K562 (cell line): ENCODE measurements around the gene ACTBL2. TPM values are rescaled to one million over a fixed set of nuclear protein-coding genes. Genes with fewer than 3 reads are reported as not detected.

ENCODE experiments used
- ATAC-seq: fragments of 200-7000 bp; cut with Tn5 transposase; 3 replicates; pipeline ENCODE4 v1.9.1; 2020; ENCODE audit warnings: moderate library complexity
- BruUV-seq: library from RNA; stranded (reverse); fragments of 400-500 nt; replicated peaks from 2 replicates; lab custom pipeline; 2021; lab: Mats Ljungman, UMichigan
- CTCF ChIA-PET: fragments of 300-600 bp; formaldehyde crosslinking; extraction: SDS; loops from one replicate; lab custom pipeline; 2021; ENCODE audit warnings: low intra/inter-chr PET ratio; lab: Yijun Ruan, JAX
- POLR2A ChIA-PET: fragments of 300-600, 350-650 bp; sonication (Branson Sonifier 250); formaldehyde crosslinking; extraction: SDS; loops from one replicate; lab custom pipeline; 2021; ENCODE audit warnings: antibody characterized with exemption, inconsistent platforms; lab: Yijun Ruan, JAX
- DNase-seq, 4 experiments: peaks; one replicate each; pipeline versions ENCODE4 v3.0.0 to v3.0.0-alpha.2; 2011 to 2018; ENCODE audit warnings: low spot score in 3 of 4, mixed read lengths in 3 of 4; ENCODE audit errors: extremely low read depth in 1 of 4
- FAIRE-seq: peaks from 2 replicates; lab custom pipeline; 2011; peaks lifted over from hg19 to GRCh38; lab: Jason Lieb, UNC
- H2AFZ ChIP-seq: 2 replicates; pipeline ENCODE4 v1.6.0; 2011; ENCODE audit warnings: low read depth, low read length, control low read depth, inconsistent platforms
- H3K27ac ChIP-seq: fragments of 200-600 bp; 3 replicates; pipeline ENCODE4 v1.8.0; 2011; ENCODE audit warnings: low read depth, mild to moderate bottlenecking, control low read depth, inconsistent platforms, low read length, moderate library complexity, mixed read lengths; ENCODE audit errors: extremely low read depth
- H3K27me3 ChIP-seq, 2 experiments: fragments of 300-600 bp in 1 of 2; 2 replicates in 1 of 2; 3 replicates in 1 of 2; pipeline versions ENCODE4 v1.6.0 to v1.8.0; 2011; ENCODE audit warnings: inconsistent platforms in 2 of 2, low read length in 2 of 2, mild to moderate bottlenecking in 1 of 2, mixed read lengths in 1 of 2, moderate library complexity in 1 of 2; ENCODE audit not compliant: control insufficient read depth in 2 of 2, insufficient read depth in 2 of 2
- H3K36me3 ChIP-seq: fragments of 300-600 bp; 3 replicates; pipeline ENCODE4 v1.8.0; 2011; ENCODE audit warnings: mild to moderate bottlenecking, low read length, inconsistent platforms; ENCODE audit not compliant: control insufficient read depth, insufficient read depth
- H3K4me1 ChIP-seq, 2 experiments: fragments of 200-600 bp in 1 of 2; replicated peaks in 1 of 2; 2 replicates in 1 of 2; 3 replicates in 1 of 2; pipeline versions ENCODE4 v1.5.1 to v1.8.0; 2011; ENCODE audit warnings: inconsistent platforms in 2 of 2, low read length in 2 of 2, mild to moderate bottlenecking in 1 of 2, mixed read lengths in 1 of 2, moderate library complexity in 1 of 2; ENCODE audit not compliant: control insufficient read depth in 2 of 2, insufficient read depth in 2 of 2
- H3K4me2 ChIP-seq: 2 replicates; pipeline ENCODE4 v1.6.1; 2011; ENCODE audit warnings: low read length, control low read depth, inconsistent platforms, mixed read lengths; ENCODE audit not compliant: insufficient read depth
- H3K4me3 ChIP-seq: fragments of 200-600 bp; sonication (generic), shearing (Covaris generic); 2 replicates; pipeline ENCODE4 v1.5.1; 2016; ENCODE audit warnings: control low read depth, inconsistent platforms
- H3K79me2 ChIP-seq: fragments of 200-600 bp; 3 replicates; pipeline ENCODE4 v1.8.0; 2011; ENCODE audit warnings: low read length, inconsistent platforms; ENCODE audit not compliant: control insufficient read depth, insufficient read depth
- H3K9ac ChIP-seq, 2 experiments: 2 replicates each; pipeline versions ENCODE4 v1.6.0 to v1.6.1; 2011; ENCODE audit warnings: low read depth in 2 of 2, low read length in 2 of 2, control low read depth in 1 of 2, inconsistent platforms in 1 of 2, mild to moderate bottlenecking in 1 of 2, mixed read lengths in 1 of 2; ENCODE audit not compliant: insufficient read depth in 1 of 2
- H3K9me1 ChIP-seq: one replicate; pipeline ENCODE4 v1.6.0; 2011; ENCODE audit warnings: inconsistent platforms, mild to moderate bottlenecking, low read length, moderate library complexity; ENCODE audit not compliant: control insufficient read depth, insufficient read depth
- H3K9me3 ChIP-seq: replicated peaks from 2 replicates; pipeline ENCODE4 v1.5.1; 2011; ENCODE audit warnings: low read depth, low read length, inconsistent platforms; ENCODE audit not compliant: control insufficient read depth, insufficient read depth
- H4K20me1 ChIP-seq: replicated peaks from 2 replicates; pipeline ENCODE4 v1.6.1; 2011; ENCODE audit warnings: low read length, inconsistent platforms, mixed read lengths; ENCODE audit not compliant: control insufficient read depth, insufficient read depth
- COPS2 ChIP-seq: fragments of 450-650 bp; conservative IDR thresholded peaks from 2 replicates; pipeline ENCODE4 v1.6.1; 2016; ENCODE audit warnings: mild to moderate bottlenecking, moderate library complexity
- EGR1 ChIP-seq: fragments of 450-650 bp; conservative IDR thresholded peaks from 2 replicates; pipeline ENCODE4 v1.6.1; 2017; ENCODE audit warnings: mild to moderate bottlenecking
- ETV1 ChIP-seq: fragments of 450-650 bp; conservative IDR thresholded peaks from 2 replicates; pipeline ENCODE4 v1.6.1; 2016; ENCODE audit warnings: missing genetic modification characterization, control low read depth, low read depth, missing compliant biosample characterization
- FIP1L1 ChIP-seq: fragments of 200-400 bp; formaldehyde crosslinking; IDR thresholded peaks from 2 replicates; pipeline ENCODE4 v1.6.1; 2018; ENCODE audit warnings: mild to moderate bottlenecking, low read depth, low read length; ENCODE audit not compliant: poor library complexity, severe bottlenecking
- HES1 ChIP-seq: fragments of 450-650 bp; IDR thresholded peaks from 2 replicates; pipeline ENCODE4 v1.6.1; 2016; ENCODE audit warnings: low read depth, mild to moderate bottlenecking, moderate library complexity
- HNRNPLL ChIP-seq: fragments of 200-400 bp; formaldehyde crosslinking; IDR thresholded peaks from 2 replicates; pipeline ENCODE4 v1.6.1; 2017; ENCODE audit warnings: low read length, low read depth, mild to moderate bottlenecking; ENCODE audit not compliant: poor library complexity, severe bottlenecking
- ID3 ChIP-seq, 2 experiments: fragments of 250-450 bp in 1 of 2; fragments of 450-650 bp in 1 of 2; sonication (Bioruptor Pico) in 1 of 2; IDR thresholded peaks; 2 replicates each; pipeline versions ENCODE4 v1.6.1 to v1.8.0; 2016 to 2021; ENCODE audit warnings: mild to moderate bottlenecking in 2 of 2, moderate library complexity in 2 of 2, missing compliant biosample characterization in 1 of 2, missing genetic modification characterization in 1 of 2
- KAT2B ChIP-seq: IDR thresholded peaks from one replicate; pipeline ENCODE4 v1.6.1; 2012; ENCODE audit warnings: low read depth, mild to moderate bottlenecking, control low read depth, inconsistent platforms, low read length, moderate library complexity
- PHF8 ChIP-seq: fragments of 200-600 bp; sonication (generic); IDR thresholded peaks from 2 replicates; pipeline ENCODE4 v1.6.1; 2012; ENCODE audit warnings: mixed run types, mild to moderate bottlenecking, inconsistent platforms, low read length, moderate library complexity, borderline replicate concordance
- RBFOX2 ChIP-seq: fragments of 200-400 bp; formaldehyde crosslinking; IDR thresholded peaks from 2 replicates; pipeline ENCODE4 v1.6.1; 2017; ENCODE audit warnings: low read depth, mild to moderate bottlenecking, low read length, moderate library complexity
- XRCC3 ChIP-seq: fragments of 450-650 bp; IDR thresholded peaks from 2 replicates; pipeline ENCODE4 v1.6.1; 2017; ENCODE audit warnings: mild to moderate bottlenecking, moderate library complexity
- ZKSCAN1 ChIP-seq: fragments of 150-350 bp; IDR thresholded peaks from 2 replicates; pipeline ENCODE4 v1.6.1; 2016; ENCODE audit warnings: low read depth, low read length
- WGBS: fragments of 100-300 bp; shearing (Covaris generic); methylation state at CpG from one replicate; pipeline ENCODE4 v1.1.6; 2016; ENCODE audit warnings: low coverage, mixed read lengths; ENCODE audit not compliant: insufficient coverage; ENCODE audit errors: missing lambda C conversion rate; 5-methylcytosine and 5-hydroxymethylcytosine counted together
- in situ Hi-C: fragments of 300-500 bp; cut with MboI; formaldehyde crosslinking; loops from 4 replicates; pipeline ENCODE4 v1.15.0; 2018; ENCODE audit warnings: inconsistent platforms, mixed read lengths
- intact Hi-C: fragments of 100-400 bp; cut with micrococcal nuclease; formaldehyde crosslinking; loops from 2 replicates; pipeline ENCODE4 v1.14.2; 2022
- polyA plus RNA-seq, 8 experiments: library from polyadenylated mRNA; depleted of rRNA in 4 of 8; stranded (reverse) in 5 of 8; unstranded in 3 of 8; fragments of >200 nt; fragmentation: Nextera tagmentation in 2 of 8; fragmentation: Illumina TruSeq in 1 of 8; extraction: Ambion mirVana in 2 of 8; extraction: Trizol in 1 of 8; gene quantifications; 2 replicates each; pipeline versions ENCODE4 v1.2.1 to v1.2.3, GENCODE V29; 2011 to 2014; ENCODE audit warnings: inconsistent platforms in 1 of 8, missing spikeins in 1 of 8
- total RNA-seq, 7 experiments: library from RNA; depleted of rRNA in 6 of 7; stranded (reverse); fragments of >200 nt in 6 of 7; fragmentation: Illumina TruSeq in 2 of 7; extraction: Trizol in 2 of 7; gene quantifications; 2 replicates each; pipeline versions ENCODE4 v1.2.1 to v1.2.3, GENCODE V29; 2011 to 2021; ENCODE audit warnings: low replicate concordance in 1 of 7
- TF ChIP-seq, protein P1 (sequence below), 2 experiments: IDR thresholded peaks; 2 replicates each; pipeline ENCODE4 v1.6.1; 2012; ENCODE audit warnings: improper control_type of control experiment in 2 of 2, low read depth in 2 of 2, low read length in 2 of 2, borderline replicate concordance in 1 of 2
- TF ChIP-seq, protein P2 (sequence below): sonication (generic); formaldehyde crosslinking; IDR thresholded peaks from 2 replicates; pipeline ENCODE4 v1.8.1; 2023; ENCODE audit warnings: mild to moderate bottlenecking, missing genetic modification reagents

ACTBL2 gene
- total and polyA plus RNA-seq, 9 of the 15 experiments (the other 6 are each of a cell fraction or from before 2014, with no cell fraction given) = not detected

DNA sequence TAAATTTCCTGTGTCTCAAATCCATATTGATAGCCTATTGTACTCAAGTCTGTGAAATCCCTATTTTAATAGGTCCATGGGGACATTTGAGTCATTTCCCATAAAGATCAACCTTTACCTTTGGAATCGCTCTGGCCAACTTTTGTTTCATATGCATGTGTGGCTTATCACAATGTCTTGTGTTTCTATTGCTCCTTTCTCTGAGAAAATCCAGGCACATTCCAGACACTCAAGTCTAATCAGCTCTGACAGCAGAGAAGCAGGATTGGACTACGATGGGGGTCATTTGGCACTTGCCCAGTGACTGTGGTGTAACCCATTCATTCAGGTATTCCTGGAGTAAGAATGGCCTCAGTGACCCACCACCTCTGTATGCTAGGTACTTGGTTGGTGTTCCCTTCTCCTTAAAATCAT, 48.4 kb downstream of the ACTBL2 start:
- intact Hi-C loops (no loop called here), in situ Hi-C loops (no loop called here)
- no TSS peak for BruUV-seq
- CTCF ChIA-PET = no interaction called here
- Histone ChIP-seq H3K9me1 (no peaks in the 10 kb centered on the region), H3K27ac (no peak overlapping the region), H3K9ac (no peak overlapping the region), H3K79me2 (no peaks in the 10 kb centered on the region), H4K20me1 (no peaks in the 10 kb centered on the region), H3K4me2 (no peak overlapping the region), H2AFZ (no peak overlapping the region), H3K9me3 (no peaks in the 10 kb centered on the region), H3K27me3 (peaks cover 0 to 10% of the 10 kb centered on the region in 2 experiments; a peak in 1 of 5 replicates), H3K36me3 (no peaks in the 10 kb centered on the region), H3K4me3 (no peak overlapping the region), H3K4me1 (no peaks in the 10 kb centered on the region)
- TF ChIP-seq PHF8 = no peak
- TF ChIP-seq, protein P1, sequence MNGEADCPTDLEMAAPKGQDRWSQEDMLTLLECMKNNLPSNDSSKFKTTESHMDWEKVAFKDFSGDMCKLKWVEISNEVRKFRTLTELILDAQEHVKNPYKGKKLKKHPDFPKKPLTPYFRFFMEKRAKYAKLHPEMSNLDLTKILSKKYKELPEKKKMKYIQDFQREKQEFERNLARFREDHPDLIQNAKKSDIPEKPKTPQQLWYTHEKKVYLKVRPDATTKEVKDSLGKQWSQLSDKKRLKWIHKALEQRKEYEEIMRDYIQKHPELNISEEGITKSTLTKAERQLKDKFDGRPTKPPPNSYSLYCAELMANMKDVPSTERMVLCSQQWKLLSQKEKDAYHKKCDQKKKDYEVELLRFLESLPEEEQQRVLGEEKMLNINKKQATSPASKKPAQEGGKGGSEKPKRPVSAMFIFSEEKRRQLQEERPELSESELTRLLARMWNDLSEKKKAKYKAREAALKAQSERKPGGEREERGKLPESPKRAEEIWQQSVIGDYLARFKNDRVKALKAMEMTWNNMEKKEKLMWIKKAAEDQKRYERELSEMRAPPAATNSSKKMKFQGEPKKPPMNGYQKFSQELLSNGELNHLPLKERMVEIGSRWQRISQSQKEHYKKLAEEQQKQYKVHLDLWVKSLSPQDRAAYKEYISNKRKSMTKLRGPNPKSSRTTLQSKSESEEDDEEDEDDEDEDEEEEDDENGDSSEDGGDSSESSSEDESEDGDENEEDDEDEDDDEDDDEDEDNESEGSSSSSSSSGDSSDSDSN (IDR thresholded peaks at IDR 0.05; ENCODE audit: borderline replicate concordance in 1 of 2, low read depth in 2 of 2, low read length in 2 of 2) = no peak
- TF ChIP-seq RBFOX2 = no peak
- no peak for TF ChIP-seq FIP1L1
- TF ChIP-seq, protein P2, sequence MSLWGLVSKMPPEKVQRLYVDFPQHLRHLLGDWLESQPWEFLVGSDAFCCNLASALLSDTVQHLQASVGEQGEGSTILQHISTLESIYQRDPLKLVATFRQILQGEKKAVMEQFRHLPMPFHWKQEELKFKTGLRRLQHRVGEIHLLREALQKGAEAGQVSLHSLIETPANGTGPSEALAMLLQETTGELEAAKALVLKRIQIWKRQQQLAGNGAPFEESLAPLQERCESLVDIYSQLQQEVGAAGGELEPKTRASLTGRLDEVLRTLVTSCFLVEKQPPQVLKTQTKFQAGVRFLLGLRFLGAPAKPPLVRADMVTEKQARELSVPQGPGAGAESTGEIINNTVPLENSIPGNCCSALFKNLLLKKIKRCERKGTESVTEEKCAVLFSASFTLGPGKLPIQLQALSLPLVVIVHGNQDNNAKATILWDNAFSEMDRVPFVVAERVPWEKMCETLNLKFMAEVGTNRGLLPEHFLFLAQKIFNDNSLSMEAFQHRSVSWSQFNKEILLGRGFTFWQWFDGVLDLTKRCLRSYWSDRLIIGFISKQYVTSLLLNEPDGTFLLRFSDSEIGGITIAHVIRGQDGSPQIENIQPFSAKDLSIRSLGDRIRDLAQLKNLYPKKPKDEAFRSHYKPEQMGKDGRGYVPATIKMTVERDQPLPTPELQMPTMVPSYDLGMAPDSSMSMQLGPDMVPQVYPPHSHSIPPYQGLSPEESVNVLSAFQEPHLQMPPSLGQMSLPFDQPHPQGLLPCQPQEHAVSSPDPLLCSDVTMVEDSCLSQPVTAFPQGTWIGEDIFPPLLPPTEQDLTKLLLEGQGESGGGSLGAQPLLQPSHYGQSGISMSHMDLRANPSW = no peak
- TF ChIP-seq HNRNPLL = no peak
- no peak for TF ChIP-seq COPS2
- TF ChIP-seq EGR1 = no peak
- no peak for TF ChIP-seq ID3 (CRISPR knock-in tag; IDR thresholded peaks at IDR 0.05)
- no peak for TF ChIP-seq ID3 (tag; IDR thresholded peaks at IDR 0.05)
- no peak for TF ChIP-seq ETV1
- no peak for TF ChIP-seq ZKSCAN1
- TF ChIP-seq XRCC3 = no peak
- no peak for TF ChIP-seq HES1
- TF ChIP-seq KAT2B = no peak
- POLR2A ChIA-PET = no interaction called here
- FAIRE-seq (no peak), ATAC-seq (no peak), DNase-seq (no peak)
- WGBS = 0% methylated on average over 2 of the region's 2 CpGs
